ENCODE results near the gene NDUFV2.

Gene NDUFV2

GRCh38 chr18:9182852-9183399 lies 80.4 kb downstream of the NDUFV2 start:
- FAIRE-seq = no peak
- TF ChIP-seq CTCF (IDR thresholded peaks at IDR 0.05; ENCODE audit: insufficient read depth, missing control alignments) = no peak
- DNase-seq (ENCODE audit: insufficient read length, low spot score) = no peak

Measured in D721Med (cell line).